ENCODE results near the gene PLAGL2. TPM values are rescaled to one million over a fixed set of nuclear protein-coding genes. Genes with fewer than 3 reads are reported as not detected.

The PLAGL2 gene
- total RNA-seq, 1 experiment from 2014 or later: 96.1 TPM

DNA sequence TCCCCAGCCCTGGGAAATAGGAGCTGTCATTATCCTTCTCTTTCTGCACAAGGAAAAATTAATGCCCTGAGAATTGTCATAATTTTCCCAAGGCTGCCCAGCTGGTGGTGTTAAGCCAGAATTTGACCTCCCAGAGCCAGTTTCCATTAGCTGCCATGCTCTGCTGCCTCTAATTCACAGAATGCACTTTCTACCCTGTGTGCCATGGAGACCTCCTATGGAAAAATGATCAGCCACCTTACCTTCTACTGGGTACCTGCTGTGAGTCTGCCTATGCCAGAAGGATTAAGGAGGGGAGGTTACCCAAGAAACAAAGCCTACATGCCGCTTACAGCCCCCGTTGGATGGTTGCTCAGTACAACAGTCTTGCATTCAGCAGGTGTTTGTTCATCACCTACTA is 29.3 kb upstream of the PLAGL2 start:
- Histone ChIP-seq H3K4me1 (peaks cover 23% of the 10 kb centered on the region), H3K27me3 (replicated peaks; ENCODE audit: control insufficient read depth, insufficient read depth, low read length) (no peaks in the 10 kb centered on the region), H3K36me3 (ENCODE audit: control insufficient read depth, insufficient read depth, low read length) (peaks cover 14% of the 10 kb centered on the region), H3K9me3 (no peaks in the 10 kb centered on the region), H3K4me3 (ENCODE audit: low read depth, low read length) (no peak overlapping the region)
- Mint-ChIP-seq H3K4me3 (ENCODE audit: unreplicated experiment) (no peak overlapping the region), H3K4me1 (ENCODE audit: low read depth, unreplicated experiment) (peaks cover 38% of the 10 kb centered on the region), H3K27me3 (ENCODE audit: insufficient read depth, unreplicated experiment) (no peaks in the 10 kb centered on the region), H3K9me3 (ENCODE audit: unreplicated experiment) (no peaks in the 10 kb centered on the region), H3K27ac (ENCODE audit: unreplicated experiment) (no peak overlapping the region), H3K36me3 (ENCODE audit: insufficient read depth, unreplicated experiment) (peaks cover 56% of the 10 kb centered on the region)
- TF ChIP-seq, protein P1, sequence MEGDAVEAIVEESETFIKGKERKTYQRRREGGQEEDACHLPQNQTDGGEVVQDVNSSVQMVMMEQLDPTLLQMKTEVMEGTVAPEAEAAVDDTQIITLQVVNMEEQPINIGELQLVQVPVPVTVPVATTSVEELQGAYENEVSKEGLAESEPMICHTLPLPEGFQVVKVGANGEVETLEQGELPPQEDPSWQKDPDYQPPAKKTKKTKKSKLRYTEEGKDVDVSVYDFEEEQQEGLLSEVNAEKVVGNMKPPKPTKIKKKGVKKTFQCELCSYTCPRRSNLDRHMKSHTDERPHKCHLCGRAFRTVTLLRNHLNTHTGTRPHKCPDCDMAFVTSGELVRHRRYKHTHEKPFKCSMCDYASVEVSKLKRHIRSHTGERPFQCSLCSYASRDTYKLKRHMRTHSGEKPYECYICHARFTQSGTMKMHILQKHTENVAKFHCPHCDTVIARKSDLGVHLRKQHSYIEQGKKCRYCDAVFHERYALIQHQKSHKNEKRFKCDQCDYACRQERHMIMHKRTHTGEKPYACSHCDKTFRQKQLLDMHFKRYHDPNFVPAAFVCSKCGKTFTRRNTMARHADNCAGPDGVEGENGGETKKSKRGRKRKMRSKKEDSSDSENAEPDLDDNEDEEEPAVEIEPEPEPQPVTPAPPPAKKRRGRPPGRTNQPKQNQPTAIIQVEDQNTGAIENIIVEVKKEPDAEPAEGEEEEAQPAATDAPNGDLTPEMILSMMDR (IDR thresholded peaks at IDR 0.05; ENCODE audit: insufficient read depth in 1 of 2, low read depth in 1 of 2, low read length in 1 of 2, severe bottlenecking in 1 of 2, unreplicated experiment in 1 of 2): no peak
- POLR2A ChIA-PET: interaction anchor here (2.8 kb wide), 1 partner anchor 10 kb away, joined by 10 read pairs; no protein-coding TSS in a partner anchor
- CTCF ChIA-PET: no interaction called here
- no TSS peak for BruUV-seq (replicated peaks)
- DNase-seq: no peak
- intact Hi-C loops (cut with micrococcal nuclease; ENCODE audit: unreplicated experiment): loop anchor here (1.0 kb wide), 1 partner anchor 9 kb away; no protein-coding TSS in a partner anchor

DNA sequence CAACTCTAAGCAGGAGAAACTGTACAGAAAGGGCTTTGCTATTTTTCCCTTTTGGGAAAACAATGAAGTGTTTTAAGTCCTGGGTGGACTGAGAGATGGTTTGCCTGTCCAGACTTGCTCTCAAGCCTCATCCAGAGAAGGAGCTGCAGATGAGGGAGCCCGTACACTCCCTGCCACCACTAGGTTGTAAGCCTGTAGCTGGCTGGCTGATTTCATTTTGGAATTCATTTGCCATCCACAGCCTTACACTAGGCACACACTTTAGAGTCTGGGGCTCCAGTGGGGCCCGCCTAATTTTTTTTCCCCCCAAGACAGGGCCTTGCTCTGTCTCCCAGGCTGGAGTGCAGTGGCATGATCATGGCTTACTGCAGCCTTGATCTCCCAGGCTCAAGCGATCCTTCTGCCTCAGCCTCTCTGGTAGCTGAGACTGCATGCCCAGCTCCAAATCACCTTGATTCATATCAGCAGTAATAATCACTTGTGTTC is 28.5 kb upstream of the PLAGL2 start:
- TF ChIP-seq, protein P1 (IDR thresholded peaks at IDR 0.05; ENCODE audit: insufficient read depth in 1 of 2, low read depth in 1 of 2, low read length in 1 of 2, severe bottlenecking in 1 of 2, unreplicated experiment in 1 of 2): no peak
- Mint-ChIP-seq H3K4me1 (ENCODE audit: low read depth, unreplicated experiment) (peaks cover 44% of the 10 kb centered on the region), H3K36me3 (ENCODE audit: insufficient read depth, unreplicated experiment) (peaks cover 63% of the 10 kb centered on the region), H3K9me3 (ENCODE audit: unreplicated experiment) (no peaks in the 10 kb centered on the region), H3K27ac (ENCODE audit: unreplicated experiment) (peak overlapping the region; percentile 57), H3K4me3 (ENCODE audit: unreplicated experiment) (no peak overlapping the region), H3K27me3 (ENCODE audit: insufficient read depth, unreplicated experiment) (no peaks in the 10 kb centered on the region)
- CTCF ChIA-PET: interaction anchor here (0.6 kb wide), 1 partner anchor 152 kb away, joined by 3 read pairs; no protein-coding TSS in a partner anchor
- BruUV-seq (replicated peaks): no TSS peak
- Histone ChIP-seq H3K36me3 (ENCODE audit: control insufficient read depth, insufficient read depth, low read length) (peaks cover 18% of the 10 kb centered on the region), H3K4me3 (ENCODE audit: low read depth, low read length) (no peak overlapping the region), H3K4me1 (peaks cover 23% of the 10 kb centered on the region), H3K9me3 (no peaks in the 10 kb centered on the region), H3K27me3 (replicated peaks; ENCODE audit: control insufficient read depth, insufficient read depth, low read length) (no peaks in the 10 kb centered on the region)
- POLR2A ChIA-PET: interaction anchor here (2.8 kb wide), 1 partner anchor 9 kb away, joined by 10 read pairs; no protein-coding TSS in a partner anchor
- no peak for DNase-seq
- intact Hi-C loops (cut with micrococcal nuclease; ENCODE audit: unreplicated experiment): loop anchor here (1.0 kb wide), 1 partner anchor 8 kb away; no protein-coding TSS in a partner anchor

DNA sequence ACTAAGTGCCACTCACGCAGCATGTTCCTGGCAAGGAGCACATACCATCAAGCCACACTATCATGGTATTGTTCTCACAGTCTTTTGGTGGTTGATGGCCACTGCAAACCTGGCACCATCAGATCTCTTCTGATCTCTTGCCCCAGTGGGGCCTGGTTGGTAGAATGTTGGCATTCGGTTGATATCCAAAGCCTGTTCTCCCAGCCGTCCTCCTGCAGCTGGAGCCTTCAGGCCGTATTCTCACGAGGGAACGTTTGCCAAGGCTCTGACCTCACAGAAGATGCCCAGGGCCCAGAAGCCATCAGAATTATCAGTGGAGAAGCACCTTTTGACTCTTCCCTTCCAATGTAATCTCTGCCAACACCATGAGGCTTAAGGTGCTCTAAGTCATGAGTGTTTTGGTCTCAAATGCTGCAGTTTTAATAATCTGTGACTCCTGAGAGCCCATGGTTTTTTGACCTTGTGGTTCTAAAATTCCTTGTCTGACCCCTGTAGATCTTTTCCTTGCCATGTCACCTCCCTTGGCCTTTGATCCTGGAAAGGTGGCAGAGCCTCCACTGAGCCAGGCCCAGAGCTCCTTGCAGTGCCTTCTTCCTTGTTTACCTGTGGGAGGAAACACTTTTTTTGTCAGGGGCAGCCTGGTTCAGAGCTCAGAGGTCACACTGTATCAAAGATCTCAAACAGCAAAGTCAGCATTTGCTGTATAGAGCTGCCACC is 27.9 kb upstream of the PLAGL2 start:
- ChIA-PET CTCF (interaction anchor here (0.6 kb wide), 1 partner anchor 152 kb away, joined by 3 read pairs; no protein-coding TSS in a partner anchor), POLR2A (interaction anchor here (2.8 kb wide), 1 partner anchor 8 kb away, joined by 10 read pairs; no protein-coding TSS in a partner anchor)
- TF ChIP-seq, protein P1 (IDR thresholded peaks at IDR 0.05; ENCODE audit: insufficient read depth in 1 of 2, low read depth in 1 of 2, low read length in 1 of 2, severe bottlenecking in 1 of 2, unreplicated experiment in 1 of 2): no peak
- Mint-ChIP-seq H3K27me3 (ENCODE audit: insufficient read depth, unreplicated experiment) (no peaks in the 10 kb centered on the region), H3K9me3 (ENCODE audit: unreplicated experiment) (no peaks in the 10 kb centered on the region), H3K4me1 (ENCODE audit: low read depth, unreplicated experiment) (peaks cover 49% of the 10 kb centered on the region), H3K36me3 (ENCODE audit: insufficient read depth, unreplicated experiment) (peaks cover 69% of the 10 kb centered on the region), H3K4me3 (ENCODE audit: unreplicated experiment) (no peak overlapping the region), H3K27ac (ENCODE audit: unreplicated experiment) (peak overlapping the region; percentile 57)
- H3K27me3 ChIP-seq (replicated peaks; ENCODE audit: control insufficient read depth, insufficient read depth, low read length): no peaks in the 10 kb centered on the region
- H3K9me3 ChIP-seq: no peaks in the 10 kb centered on the region
- BruUV-seq (replicated peaks): no TSS peak
- no peak overlapping the region for H3K4me3 ChIP-seq (ENCODE audit: low read depth, low read length)
- no peak for DNase-seq
- H3K4me1 ChIP-seq: peaks cover 22% of the 10 kb centered on the region
- peaks cover 22% of the 10 kb centered on the region for H3K36me3 ChIP-seq (ENCODE audit: control insufficient read depth, insufficient read depth, low read length)
- intact Hi-C loops (cut with micrococcal nuclease; ENCODE audit: unreplicated experiment): loop anchor here (1.0 kb wide), 1 partner anchor 7 kb away; no protein-coding TSS in a partner anchor
